ENCODE measurements around the gene DNAJB2. TPM values are rescaled to one million over a fixed set of nuclear protein-coding genes. Genes with fewer than 3 reads are reported as not detected.

The DNAJB2 gene
- total RNA-seq, 1 experiment from 2014 or later = 30.9 TPM

DNA sequence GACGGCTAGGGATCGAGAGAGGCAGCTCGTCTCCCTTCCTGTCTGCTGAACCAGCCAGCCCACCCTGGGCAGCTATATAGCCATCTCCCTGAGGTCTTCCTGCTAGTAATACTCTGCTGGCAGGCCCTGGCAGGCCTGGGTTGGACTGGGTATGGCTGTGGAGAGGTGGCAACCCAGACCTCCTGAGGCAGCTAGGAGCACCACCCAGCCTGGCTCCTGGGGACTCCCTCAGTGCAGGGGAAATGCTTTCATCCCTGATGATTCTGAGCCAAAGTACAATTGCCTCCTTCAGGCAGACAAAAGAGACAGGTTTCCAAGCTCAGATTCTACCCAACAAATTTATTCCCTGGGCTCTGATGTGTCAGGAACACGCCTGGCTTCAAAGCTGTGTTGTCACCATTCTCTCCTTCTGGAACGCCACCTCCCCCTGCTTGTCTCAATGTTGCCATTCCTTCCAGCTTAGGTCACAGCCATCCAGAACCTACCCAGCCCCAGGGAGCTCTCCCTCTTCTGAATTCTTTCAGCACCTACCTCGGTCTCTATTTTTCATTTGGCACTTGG is 4.7 kb upstream of the DNAJB2 start:
- Histone ChIP-seq H3K4me3 (ENCODE audit: low read length) (no peak overlapping the region), H2AFZ (ENCODE audit: low read length) (no peak overlapping the region), H3K27ac (ENCODE audit: low read length) (no peak overlapping the region), H4K20me1 (ENCODE audit: insufficient read depth, low read depth, low read length) (peaks cover 4% of the 10 kb centered on the region; the same call in 1 of the 2 replicates), H3K4me2 (ENCODE audit: low read depth, low read length, poor library complexity, severe bottlenecking) (no peak overlapping the region), H3K79me2 (ENCODE audit: low read length) (no peaks in the 10 kb centered on the region), H3K9ac (ENCODE audit: low read length) (no peak overlapping the region), H3K4me1 (ENCODE audit: low read length) (peaks cover 24% of the 10 kb centered on the region), H3K9me2 (replicated peaks; ENCODE audit: insufficient read depth, low read length) (no peaks in the 10 kb centered on the region), H3K9me3 (ENCODE audit: low read length) (no peaks in the 10 kb centered on the region), H3K27me3 (ENCODE audit: low read length) (no peaks in the 10 kb centered on the region), H3K36me3 (ENCODE audit: insufficient read depth, low read length) (no peaks in the 10 kb centered on the region)
- DNase-seq = no peak

- H4K20me1 ChIP-seq (ENCODE audit: insufficient read depth, low read depth, low read length) = no peaks in the 10 kb centered on the region; the same call in 1 of the 2 replicates
- DNase-seq = peak; percentile 89
- peak overlapping the region; percentile 74 for H3K4me2 ChIP-seq (ENCODE audit: low read depth, low read length, poor library complexity, severe bottlenecking)
- peak overlapping the region; percentile 86 for H2AFZ ChIP-seq (ENCODE audit: low read length)
- no peaks in the 10 kb centered on the region for H3K9me3 ChIP-seq (ENCODE audit: low read length)
- peak overlapping the region; percentile 96 for H3K27ac ChIP-seq (ENCODE audit: low read length)
- peaks cover 40% of the 10 kb centered on the region for H3K4me1 ChIP-seq (ENCODE audit: low read length)
- H3K79me2 ChIP-seq (ENCODE audit: low read length) = no peaks in the 10 kb centered on the region
- no peaks in the 10 kb centered on the region for H3K27me3 ChIP-seq (ENCODE audit: low read length)
- peak overlapping the region; percentile 76 for H3K9ac ChIP-seq (ENCODE audit: low read length)
- peak overlapping the region; percentile 66 for H3K4me3 ChIP-seq (ENCODE audit: low read length)
- no peaks in the 10 kb centered on the region for H3K9me2 ChIP-seq (replicated peaks; ENCODE audit: insufficient read depth, low read length)
- no peaks in the 10 kb centered on the region; the same call in 1 of the 2 replicates for H3K36me3 ChIP-seq (ENCODE audit: insufficient read depth, low read length)
Observed at GRCh38 chr2:219277703-219278654, 1.2 kb upstream of the DNAJB2 start.

- Histone ChIP-seq H3K27ac (ENCODE audit: low read length) (peak overlapping the region; percentile 96), H3K9me3 (ENCODE audit: low read length) (no peaks in the 10 kb centered on the region), H3K36me3 (ENCODE audit: insufficient read depth, low read length) (no peaks in the 10 kb centered on the region; the same call in 1 of the 2 replicates), H3K4me1 (ENCODE audit: low read length) (peaks cover 40% of the 10 kb centered on the region), H3K27me3 (ENCODE audit: low read length) (no peaks in the 10 kb centered on the region), H3K79me2 (ENCODE audit: low read length) (no peaks in the 10 kb centered on the region), H3K9me2 (replicated peaks; ENCODE audit: insufficient read depth, low read length) (no peaks in the 10 kb centered on the region), H4K20me1 (ENCODE audit: insufficient read depth, low read depth, low read length) (no peaks in the 10 kb centered on the region; the same call in 1 of the 2 replicates), H3K4me2 (ENCODE audit: low read depth, low read length, poor library complexity, severe bottlenecking) (peak overlapping the region; percentile 74), H3K9ac (ENCODE audit: low read length) (peak overlapping the region; percentile 76), H2AFZ (ENCODE audit: low read length) (0 out of 2 replicates have a peak overlapping the region, but pooled peaks have one; percentile 86), H3K4me3 (ENCODE audit: low read length) (peak overlapping the region; percentile 66)
- DNase-seq = no peak
Observed at GRCh38 chr2:219278655-219279150, 463 bp upstream of the DNAJB2 start.

DNA sequence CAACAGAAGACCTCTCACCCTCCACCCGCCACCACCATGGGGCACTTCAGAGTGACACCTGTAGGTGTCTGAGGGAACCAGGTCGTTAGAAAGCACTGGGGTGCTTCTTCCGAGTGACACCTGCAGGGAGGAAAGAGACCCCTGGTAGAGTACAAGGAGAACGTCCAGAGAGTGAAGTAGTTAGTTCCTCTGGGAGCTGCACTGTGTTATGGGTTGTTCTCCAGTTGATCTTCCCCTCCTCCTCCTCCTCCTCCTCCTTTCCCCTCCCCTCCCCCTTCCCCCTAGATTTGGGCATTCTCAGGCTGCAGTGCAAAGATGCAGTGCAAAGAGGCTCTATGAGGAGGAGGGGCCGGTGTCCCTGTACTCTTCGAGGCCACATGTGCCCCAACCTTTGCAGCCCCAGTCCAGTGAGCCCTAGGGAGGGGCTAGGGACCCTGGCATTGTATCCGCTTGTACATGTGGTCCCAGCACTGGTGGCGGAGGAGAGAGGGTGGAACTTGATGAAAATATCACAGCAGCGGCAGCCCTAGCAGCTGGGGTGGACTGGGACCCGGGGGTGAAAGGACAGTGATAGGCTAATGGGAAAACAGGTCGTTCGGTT is 850 bp downstream of the DNAJB2 start:
- H4K20me1 ChIP-seq (ENCODE audit: insufficient read depth, low read depth, low read length) = no peaks in the 10 kb centered on the region
- H3K9me2 ChIP-seq (replicated peaks; ENCODE audit: insufficient read depth, low read length) = no peaks in the 10 kb centered on the region
- peak overlapping the region; percentile 96 for H3K27ac ChIP-seq (ENCODE audit: low read length)
- no peaks in the 10 kb centered on the region; the same call in 1 of the 2 replicates for H3K36me3 ChIP-seq (ENCODE audit: insufficient read depth, low read length)
- H3K9me3 ChIP-seq (ENCODE audit: low read length) = no peaks in the 10 kb centered on the region
- DNase-seq = no peak
- H3K27me3 ChIP-seq (ENCODE audit: low read length) = no peaks in the 10 kb centered on the region
- peak overlapping the region; percentile 66 for H3K4me3 ChIP-seq (ENCODE audit: low read length)
- no peaks in the 10 kb centered on the region for H3K79me2 ChIP-seq (ENCODE audit: low read length)
- peak overlapping the region; percentile 60; the same call in 1 of the 2 replicates for H2AFZ ChIP-seq (ENCODE audit: low read length)
- peaks cover 40% of the 10 kb centered on the region for H3K4me1 ChIP-seq (ENCODE audit: low read length)
- peak overlapping the region; percentile 91 for H3K9ac ChIP-seq (ENCODE audit: low read length)
- peak overlapping the region; percentile 74 for H3K4me2 ChIP-seq (ENCODE audit: low read depth, low read length, poor library complexity, severe bottlenecking)

DNA sequence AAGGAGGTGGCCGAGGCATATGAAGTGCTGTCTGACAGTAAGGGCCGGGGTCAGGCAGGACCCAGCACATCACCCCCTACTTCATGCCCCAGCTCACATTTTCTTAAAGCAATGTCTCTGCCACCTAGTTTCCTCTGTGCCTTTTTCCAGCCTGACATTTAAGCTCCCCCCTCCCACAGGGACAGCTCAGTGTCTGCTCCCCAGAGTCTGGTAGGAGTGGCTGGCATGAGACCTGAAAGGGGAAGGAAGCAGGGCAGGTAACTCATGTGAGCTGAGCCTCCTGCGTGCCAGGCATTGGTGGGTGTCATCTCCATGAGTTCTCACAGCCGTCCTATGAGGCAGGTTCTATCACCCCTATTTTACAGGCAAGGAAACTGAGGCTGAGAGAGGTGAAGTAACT is 1.5 kb downstream of the DNAJB2 start:
- H3K36me3 ChIP-seq (ENCODE audit: insufficient read depth, low read length) = no peaks in the 10 kb centered on the region; the same call in 1 of the 2 replicates
- peak overlapping the region; percentile 74 for H3K4me2 ChIP-seq (ENCODE audit: low read depth, low read length, poor library complexity, severe bottlenecking)
- H3K27ac ChIP-seq (ENCODE audit: low read length) = peak overlapping the region; percentile 96
- no peaks in the 10 kb centered on the region for H3K79me2 ChIP-seq (ENCODE audit: low read length)
- peaks cover 40% of the 10 kb centered on the region for H3K4me1 ChIP-seq (ENCODE audit: low read length)
- no peaks in the 10 kb centered on the region for H3K9me3 ChIP-seq (ENCODE audit: low read length)
- DNase-seq = peak; percentile 44
- H4K20me1 ChIP-seq (ENCODE audit: insufficient read depth, low read depth, low read length) = no peaks in the 10 kb centered on the region
- no peak overlapping the region for H2AFZ ChIP-seq (ENCODE audit: low read length)
- H3K9ac ChIP-seq (ENCODE audit: low read length) = peak overlapping the region; percentile 91
- no peaks in the 10 kb centered on the region for H3K27me3 ChIP-seq (ENCODE audit: low read length)
- no peaks in the 10 kb centered on the region for H3K9me2 ChIP-seq (replicated peaks; ENCODE audit: insufficient read depth, low read length)
- H3K4me3 ChIP-seq (ENCODE audit: low read length) = peak overlapping the region; percentile 66; the same call in 1 of the 2 replicates

DNA sequence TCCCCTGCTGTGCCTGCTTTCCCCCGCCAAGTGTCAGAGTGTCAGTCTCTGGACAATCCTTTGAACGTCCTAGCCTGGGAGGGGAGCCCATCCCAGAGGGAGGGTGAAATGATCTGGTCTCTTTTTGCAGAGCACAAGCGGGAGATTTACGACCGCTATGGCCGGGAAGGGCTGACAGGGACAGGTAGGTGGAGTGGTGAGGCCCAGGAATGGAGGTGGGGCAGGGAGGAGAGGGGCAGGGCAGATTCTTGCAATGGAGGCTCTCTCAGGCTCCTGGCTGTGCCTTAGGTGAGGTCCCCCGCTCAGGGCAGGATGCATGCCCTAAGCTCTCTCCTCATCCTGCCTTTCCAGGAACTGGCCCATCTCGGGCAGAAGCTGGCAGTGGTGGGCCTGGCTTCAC is 2.4 kb downstream of the DNAJB2 start:
- H3K4me3 ChIP-seq (ENCODE audit: low read length) = no peak overlapping the region
- no peaks in the 10 kb centered on the region for H4K20me1 ChIP-seq (ENCODE audit: insufficient read depth, low read depth, low read length)
- no peaks in the 10 kb centered on the region for H3K27me3 ChIP-seq (ENCODE audit: low read length)
- DNase-seq = no peak
- H3K4me2 ChIP-seq (ENCODE audit: low read depth, low read length, poor library complexity, severe bottlenecking) = no peak overlapping the region
- H3K79me2 ChIP-seq (ENCODE audit: low read length) = no peaks in the 10 kb centered on the region
- H3K9me3 ChIP-seq (ENCODE audit: low read length) = no peaks in the 10 kb centered on the region
- H3K36me3 ChIP-seq (ENCODE audit: insufficient read depth, low read length) = no peaks in the 10 kb centered on the region; the same call in 1 of the 2 replicates
- H3K4me1 ChIP-seq (ENCODE audit: low read length) = peaks cover 40% of the 10 kb centered on the region
- H3K9ac ChIP-seq (ENCODE audit: low read length) = no peak overlapping the region
- H2AFZ ChIP-seq (ENCODE audit: low read length) = no peak overlapping the region
- H3K9me2 ChIP-seq (replicated peaks; ENCODE audit: insufficient read depth, low read length) = no peaks in the 10 kb centered on the region
- no peak overlapping the region for H3K27ac ChIP-seq (ENCODE audit: low read length)

DNA sequence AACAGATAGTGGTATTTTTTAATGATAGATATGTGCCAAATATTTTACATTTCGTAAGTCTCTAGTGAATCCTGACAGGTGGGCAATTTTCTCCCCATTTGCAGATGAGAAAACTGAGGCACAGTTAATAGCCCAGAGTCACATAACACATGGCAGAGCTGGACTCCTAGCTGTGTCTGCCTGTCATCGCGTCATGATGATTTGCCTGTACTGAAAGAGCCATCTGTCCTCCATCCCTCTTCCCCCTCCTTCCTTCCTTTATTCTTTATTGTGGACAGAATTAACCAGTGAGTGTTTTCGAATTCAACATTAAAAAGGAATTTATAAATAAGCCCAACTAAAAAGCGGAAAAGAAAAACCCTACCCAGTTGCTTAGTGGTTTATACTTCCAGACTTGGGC is 3.2 kb downstream of the DNAJB2 start:
- Histone ChIP-seq H3K79me2 (ENCODE audit: low read length) (no peaks in the 10 kb centered on the region), H3K9ac (ENCODE audit: low read length) (no peak overlapping the region), H4K20me1 (ENCODE audit: insufficient read depth, low read depth, low read length) (no peaks in the 10 kb centered on the region), H3K27ac (ENCODE audit: low read length) (no peak overlapping the region), H3K9me2 (replicated peaks; ENCODE audit: insufficient read depth, low read length) (no peaks in the 10 kb centered on the region), H3K4me2 (ENCODE audit: low read depth, low read length, poor library complexity, severe bottlenecking) (no peak overlapping the region), H3K9me3 (ENCODE audit: low read length) (no peaks in the 10 kb centered on the region), H3K27me3 (ENCODE audit: low read length) (no peaks in the 10 kb centered on the region), H3K4me3 (ENCODE audit: low read length) (no peak overlapping the region), H3K36me3 (ENCODE audit: insufficient read depth, low read length) (no peaks in the 10 kb centered on the region; the same call in 1 of the 2 replicates), H2AFZ (ENCODE audit: low read length) (no peak overlapping the region), H3K4me1 (ENCODE audit: low read length) (peaks cover 35% of the 10 kb centered on the region)
- DNase-seq = no peak

Measured in Karpas-422 (cell line).